Gastrocnemius medialis (tissue), 4 donors: Measurements from ENCODE around the gene ARMC10. TPM values are rescaled to one million over a fixed set of nuclear protein-coding genes. Genes with fewer than 3 reads are reported as not detected.

ENCODE experiments used
- ATAC-seq, 2 donors: fragments of 150-250 bp; one replicate each; pipeline ENCODE4 v1.9.1; 2016
- DNase-seq, 2 donors: peaks; one replicate each; pipeline ENCODE4 v3.0.0-alpha.2; 2019
- H3K27ac ChIP-seq, 4 donors: fragments of 200-600 bp; sonication (generic); 1 replicate in 1 of 4; 2 replicates in 3 of 4; pipeline ENCODE4 v1.5.1; 2016 to 2018; ENCODE audit warnings: mild to moderate bottlenecking in 2 of 4, moderate library complexity in 1 of 4
- H3K27me3 ChIP-seq, 3 donors: fragments of 200-600 bp; sonication (generic) in 2 of 3; 1 replicate in 1 of 3; 2 replicates in 2 of 3; pipeline versions ENCODE4 v1.5.1 to v1.6.0; 2016 to 2019; ENCODE audit warnings: mild to moderate bottlenecking in 1 of 3, moderate library complexity in 1 of 3
- H3K36me3 ChIP-seq, 2 donors: fragments of 200-600 bp; sonication (generic) in 1 of 2; one replicate each; pipeline ENCODE4 v1.5.1; 2017 to 2018
- H3K4me1 ChIP-seq, 2 donors: fragments of 200-600 bp; sonication (generic) in 1 of 2; one replicate each; pipeline ENCODE4 v1.5.1; 2016 to 2017; ENCODE audit warnings: mild to moderate bottlenecking in 2 of 2
- H3K4me3 ChIP-seq, 4 donors: fragments of 200-600 bp; sonication (generic) in 3 of 4; 1 replicate in 1 of 4; 2 replicates in 3 of 4; pipeline ENCODE4 v1.5.1; 2016 to 2019; ENCODE audit warnings: mild to moderate bottlenecking in 2 of 4
- H3K9me3 ChIP-seq, 3 donors: fragments of 200-600 bp; sonication (generic) in 2 of 3; 1 replicate in 1 of 3; 2 replicates in 2 of 3; pipeline ENCODE4 v1.5.1; 2016 to 2019
- CTCF ChIP-seq, 5 experiments: fragments of 450-650 bp in 3 of 5; fragments of 200-600 bp in 2 of 5; sonication (generic) in 2 of 5; IDR thresholded peaks in 4 of 5; conservative IDR thresholded peaks in 1 of 5; 1 replicate in 4 of 5; 2 replicates in 1 of 5; pipeline ENCODE4 v1.5.1; 2016 to 2019; ENCODE audit warnings: antibody characterized with exemption in 5 of 5, mild to moderate bottlenecking in 3 of 5, moderate library complexity in 3 of 5
- POLR2A ChIP-seq, 2 donors: fragments of 450-650 bp; IDR thresholded peaks; one replicate each; pipeline ENCODE4 v1.6.1; 2017; ENCODE audit warnings: antibody characterized with exemption in 2 of 2, mild to moderate bottlenecking in 2 of 2, moderate library complexity in 2 of 2
- in situ Hi-C, 4 donors: fragments of 200-750 bp; cut with MboI; loops; one replicate each; pipeline versions ENCODE4 v1.15.0 to v1.8.0; 2017; ENCODE audit warnings: low sequenced_read_pairs in 4 of 4
- intact Hi-C: fragments of 100-400 bp; cut with DNase I; formaldehyde crosslinking; loops from one replicate; pipeline ENCODE4 v1.15.1; 2023; ENCODE audit warnings: low total_unique reads
- total RNA-seq, 4 donors: library from RNA; depleted of rRNA; stranded (reverse); fragments of >200 nt; gene quantifications; one replicate each; pipeline versions ENCODE4 v1.1.0 to v1.2.3, GENCODE V29; 2016

The ARMC10 gene
- total RNA-seq, 4 donors from 2014 or later, result 23.6 to 31.3 (median 27.2) TPM

GRCh38 chr7:103132995-103133688 lies 58.2 kb downstream of the ARMC10 start:
- Histone ChIP-seq H3K27ac (no peak overlapping the region), H3K27me3 (no peaks in the 10 kb centered on the region), H3K36me3 (no peaks in the 10 kb centered on the region), H3K9me3 (no peaks in the 10 kb centered on the region), H3K4me3 (no peak overlapping the region), H3K4me1 (peaks cover 5 to 25% of the 10 kb centered on the region in 2 donors)
- TF ChIP-seq CTCF (IDR thresholded peaks at IDR 0.05 in 4 of 5, conservative IDR thresholded peaks at IDR 0.05 in 1 of 5), result no peak
- TF ChIP-seq POLR2A (IDR thresholded peaks at IDR 0.05), result no peak
- intact Hi-C loops (no loop called here), in situ Hi-C loops (no loop called here)
- ATAC-seq, result no peak
- DNase-seq, result no peak

GRCh38 chr7:103134836-103135554 lies 60.1 kb downstream of the ARMC10 start:
- in situ Hi-C loops (no loop called here), intact Hi-C loops (no loop called here)

GRCh38 chr7:103140061-103140460 lies 65.1 kb downstream of the ARMC10 start:
- no peak overlapping the region for H3K27ac ChIP-seq
- in situ Hi-C loops, result loop anchor here in 1 of 4 donors (10.0 kb wide), 1 partner anchor 55 kb away; no protein-coding TSS in a partner anchor

More at GRCh38 chr7:103134836-103135554, 60.1 kb downstream of the ARMC10 start:
- Histone ChIP-seq H3K27ac (no peak overlapping the region), H3K36me3 (no peaks in the 10 kb centered on the region), H3K4me3 (no peak overlapping the region), H3K9me3 (no peaks in the 10 kb centered on the region), H3K27me3 (no peaks in the 10 kb centered on the region), H3K4me1 (peaks cover 0 to 16% of the 10 kb centered on the region in 2 donors)
- TF ChIP-seq POLR2A (IDR thresholded peaks at IDR 0.05) (no peak), CTCF (IDR thresholded peaks at IDR 0.05 in 4 of 5, conservative IDR thresholded peaks at IDR 0.05 in 1 of 5) (no peak)
- ATAC-seq, result no peak
- DNase-seq, result no peak

GRCh38 chr7:103140685-103141084 lies 65.7 kb downstream of the ARMC10 start:
- H3K4me1 ChIP-seq, result no peaks in the 10 kb centered on the region
- no peaks in the 10 kb centered on the region for H3K27me3 ChIP-seq
- no peak overlapping the region for H3K4me3 ChIP-seq
- intact Hi-C loops, result no loop called here
- H3K27ac ChIP-seq, result no peak overlapping the region
- in situ Hi-C loops, result loop anchor here in 1 of 4 donors (10.0 kb wide), 1 partner anchor 56 kb away; no protein-coding TSS in a partner anchor
- H3K36me3 ChIP-seq, result no peaks in the 10 kb centered on the region
- no peak for DNase-seq
- no peaks in the 10 kb centered on the region for H3K9me3 ChIP-seq
- no peak for ATAC-seq
- TF ChIP-seq POLR2A (IDR thresholded peaks at IDR 0.05), result no peak

More at GRCh38 chr7:103140061-103140460, 65.1 kb downstream of the ARMC10 start:
- no peaks in the 10 kb centered on the region for H3K9me3 ChIP-seq
- no peaks in the 10 kb centered on the region for H3K27me3 ChIP-seq
- intact Hi-C loops, result no loop called here
- no peak overlapping the region for H3K4me3 ChIP-seq
- ATAC-seq, result no peak
- DNase-seq, result no peak
- H3K4me1 ChIP-seq, result no peaks in the 10 kb centered on the region
- no peaks in the 10 kb centered on the region for H3K36me3 ChIP-seq
- no peak for TF ChIP-seq POLR2A (IDR thresholded peaks at IDR 0.05)
- no peak for TF ChIP-seq CTCF (IDR thresholded peaks at IDR 0.05 in 4 of 5, conservative IDR thresholded peaks at IDR 0.05 in 1 of 5)

DNA sequence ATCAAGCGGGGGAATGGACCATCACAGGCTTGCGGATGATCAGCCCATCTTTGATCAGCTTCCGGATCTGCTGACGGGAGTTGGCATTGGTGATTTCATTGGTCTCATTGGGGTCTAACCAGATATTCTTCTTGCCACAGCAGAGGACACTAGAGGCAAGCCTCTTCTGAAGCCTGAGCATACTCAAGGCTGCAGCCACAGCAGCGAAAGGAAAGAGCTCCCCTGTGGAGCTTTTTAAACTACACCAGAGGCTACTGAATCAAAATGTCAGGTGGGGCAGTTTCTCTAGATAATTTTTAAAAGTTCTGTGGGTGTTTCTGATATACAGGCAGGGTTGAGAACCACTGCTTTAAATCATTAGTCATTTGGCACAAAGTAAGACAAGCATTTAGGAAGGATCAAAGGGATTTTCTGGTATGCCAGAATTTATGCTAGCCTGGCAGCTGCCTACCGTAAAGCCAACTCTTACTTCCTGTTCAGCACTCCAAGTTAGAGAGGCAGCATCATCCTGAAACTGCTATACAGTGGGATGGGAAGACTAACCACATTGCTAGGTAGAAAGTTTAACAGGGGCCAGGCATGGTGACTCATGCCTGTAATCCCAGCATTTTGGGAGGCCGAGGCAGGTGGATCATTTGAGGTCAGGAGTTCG lies 66.9 kb downstream of the ARMC10 start:
- H3K9me3 ChIP-seq, result no peaks in the 10 kb centered on the region
- ATAC-seq (no peak), DNase-seq (no peak)
- H3K27me3 ChIP-seq, result no peaks in the 10 kb centered on the region
- TF ChIP-seq CTCF (IDR thresholded peaks at IDR 0.05 in 4 of 5, conservative IDR thresholded peaks at IDR 0.05 in 1 of 5), result no peak
- TF ChIP-seq POLR2A (IDR thresholded peaks at IDR 0.05), result no peak
- H3K36me3 ChIP-seq, result no peaks in the 10 kb centered on the region
- no peak overlapping the region for H3K27ac ChIP-seq
- peaks cover 6 to 10% of the 10 kb centered on the region in 2 donors for H3K4me1 ChIP-seq
- intact Hi-C loops, result no loop called here
- H3K4me3 ChIP-seq, result no peak overlapping the region
- in situ Hi-C loops, result loop anchor here in 1 of 4 donors (10.0 kb wide), 1 partner anchor 57 kb away; no protein-coding TSS in a partner anchor
